Middle frontal gyrus (tissue), 1 donor: ENCODE measurements around the gene FGG.

Experiments
- DNase-seq: peaks from one replicate; pipeline ENCODE4 v3.0.0-alpha.2; 2015; ENCODE audit warnings: low spot score; ENCODE audit errors: extremely low spot score

Gene FGG

DNA sequence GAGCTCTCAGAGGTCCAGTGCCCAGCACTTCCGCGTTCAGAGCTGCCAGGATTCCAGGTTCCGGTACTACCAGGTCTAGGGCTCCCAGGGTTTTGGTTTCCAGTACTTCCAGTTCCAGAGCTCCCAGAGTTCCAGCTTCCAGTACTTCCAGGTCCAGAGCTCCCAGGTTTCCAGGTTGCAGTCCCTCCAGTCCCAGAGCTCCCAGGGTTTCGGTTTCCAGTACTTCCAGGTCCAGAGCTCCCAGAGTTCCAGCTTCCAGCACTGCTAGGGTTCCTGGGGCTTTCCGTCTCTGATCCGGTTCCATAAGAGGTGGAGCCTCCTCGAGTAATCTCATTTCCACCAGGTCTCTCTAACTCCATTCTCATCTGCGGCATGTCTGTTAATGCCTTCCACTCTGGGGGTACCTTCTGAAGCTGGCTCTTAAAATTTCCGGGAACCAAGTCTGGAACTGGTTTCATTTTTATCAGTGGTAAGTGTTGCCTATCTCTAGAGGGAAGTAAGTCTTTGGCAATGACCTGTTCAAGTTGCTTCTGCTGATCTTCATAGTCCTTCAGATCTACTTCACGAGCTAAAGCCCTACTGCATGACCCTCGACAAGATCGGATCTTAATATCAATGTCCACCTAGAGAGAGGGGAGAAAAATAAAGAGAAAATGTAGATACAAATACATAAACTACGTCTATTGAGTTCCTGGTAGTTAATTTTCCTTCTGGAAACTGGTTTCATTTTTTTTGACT is 26.0 kb downstream of the FGG start:
- DNase-seq, result no peak

DNA sequence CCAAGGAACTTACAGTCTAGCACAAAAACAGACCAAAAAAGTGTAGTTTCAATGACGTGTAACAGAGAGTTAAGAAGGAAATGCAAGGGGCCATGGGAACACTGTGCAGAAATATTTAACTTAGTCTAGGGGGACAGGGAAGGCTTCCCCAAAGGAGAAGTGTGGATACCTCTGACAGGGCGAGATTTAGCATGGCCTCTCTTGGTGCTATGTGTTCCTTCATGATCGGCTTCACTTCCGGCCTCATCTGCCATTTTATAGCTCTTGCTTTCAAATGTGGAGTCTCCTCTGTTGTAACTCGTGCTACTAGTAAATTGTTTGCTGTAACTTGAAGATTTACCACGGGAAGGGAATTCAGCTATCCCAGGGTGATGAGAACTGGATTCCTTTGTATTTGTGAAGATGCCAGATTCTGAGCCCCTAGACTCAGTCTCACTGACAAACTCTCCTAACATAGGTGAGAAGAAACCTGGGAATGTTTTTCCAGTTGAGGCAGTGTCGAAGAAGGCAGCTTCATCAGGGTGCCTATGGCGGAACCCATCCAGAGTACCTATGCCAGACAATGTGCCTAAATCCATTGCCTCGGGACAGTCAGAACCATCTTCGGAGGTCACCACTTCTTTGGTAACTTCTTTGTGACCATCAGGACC is 27.0 kb downstream of the FGG start:
- DNase-seq, result no peak

DNA sequence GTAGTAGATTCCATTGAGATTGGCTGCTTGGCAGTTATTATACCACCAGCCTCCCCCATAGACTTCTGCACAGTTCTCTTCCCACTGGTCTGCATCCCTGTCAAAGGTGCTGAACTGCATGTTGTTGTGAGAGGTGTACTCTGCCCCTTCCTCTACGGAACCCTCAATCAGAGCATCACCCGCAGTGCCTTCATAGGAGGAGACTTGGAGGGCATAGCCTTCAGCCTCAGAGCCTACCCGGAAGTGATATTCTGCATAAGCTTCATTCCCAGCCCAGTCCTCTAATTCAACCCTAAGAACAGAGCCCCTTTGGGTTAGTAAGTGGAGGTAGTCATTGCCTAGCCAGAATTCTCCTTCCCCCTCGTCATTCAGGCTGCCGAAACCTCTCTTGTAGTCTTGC is 28.2 kb downstream of the FGG start:
- no peak for DNase-seq

DNA sequence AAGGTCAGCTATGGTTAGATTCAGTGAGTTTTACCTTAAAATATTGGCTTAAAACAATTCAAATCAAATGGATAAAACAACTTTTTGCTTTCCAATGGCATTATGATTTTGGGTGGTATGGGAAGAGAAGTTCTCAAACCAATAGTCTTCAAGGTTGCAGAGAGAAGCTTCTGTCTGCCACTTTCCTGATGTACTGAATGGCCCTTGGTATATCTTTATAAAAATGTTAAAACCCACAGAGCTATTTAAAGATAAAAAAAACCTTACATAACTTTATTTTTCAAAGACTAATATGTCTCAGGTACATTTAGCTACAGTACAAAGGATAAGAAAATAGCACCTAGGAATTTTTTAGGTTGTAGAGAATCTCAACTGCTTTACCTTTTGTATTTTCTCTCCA is 28.8 kb downstream of the FGG start:
- DNase-seq, result no peak

DNA sequence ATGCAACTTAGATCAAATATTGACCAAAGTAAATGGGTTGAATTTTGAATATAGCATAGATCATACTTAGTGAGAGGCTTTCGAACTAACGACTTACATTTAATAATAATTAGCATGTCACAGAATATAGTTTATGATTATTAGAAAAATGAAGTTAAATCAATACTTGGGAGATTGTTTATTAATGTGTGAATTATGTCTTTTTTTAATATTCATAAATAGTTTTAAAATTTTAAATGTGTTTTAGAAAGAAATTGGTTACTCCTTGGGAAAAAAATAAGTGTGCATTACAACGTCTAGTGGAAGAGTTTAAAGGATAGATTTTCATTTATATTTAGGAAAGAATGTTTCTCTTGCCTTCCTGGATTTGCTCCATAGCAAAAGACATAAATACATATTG is 29.2 kb downstream of the FGG start:
- no peak for DNase-seq

DNA sequence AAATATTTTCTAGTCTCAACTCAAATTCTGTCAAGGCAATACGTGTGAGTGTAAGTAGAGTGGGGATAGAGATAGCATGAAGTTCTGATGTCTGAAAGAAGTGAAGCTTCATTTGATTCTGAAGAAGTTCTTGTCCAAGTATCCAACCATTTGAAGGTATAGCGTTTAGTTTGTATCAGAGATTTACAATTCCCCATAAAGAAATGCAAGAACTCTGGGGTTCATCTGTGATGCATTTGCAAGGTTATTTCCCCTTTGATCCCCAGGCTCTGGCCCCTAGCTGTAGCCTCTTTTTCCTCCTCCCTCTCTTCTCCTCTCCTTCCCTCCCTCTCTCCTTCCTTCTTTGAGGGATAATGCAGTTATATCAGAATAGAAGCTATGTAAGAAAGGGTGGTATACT is 29.7 kb downstream of the FGG start:
- no peak for DNase-seq

DNA sequence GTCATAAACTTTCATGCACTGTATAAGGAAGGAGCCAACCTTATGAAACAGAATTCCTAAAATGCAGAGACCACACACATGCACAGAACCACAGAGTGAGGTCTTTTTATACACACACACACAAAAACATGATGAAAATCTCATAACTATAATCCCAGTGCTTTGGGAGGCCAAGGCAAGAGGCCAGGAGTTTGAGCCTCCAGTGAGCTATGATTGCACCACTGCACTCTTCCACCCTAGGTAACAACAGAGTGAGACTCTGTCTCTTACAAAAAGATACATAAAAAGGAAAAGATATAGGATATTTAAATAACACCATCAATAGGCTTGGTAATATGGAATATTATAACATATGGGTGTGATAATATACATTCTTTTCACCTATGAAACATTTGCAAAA is 32.5 kb downstream of the FGG start:
- DNase-seq, result no peak

DNA sequence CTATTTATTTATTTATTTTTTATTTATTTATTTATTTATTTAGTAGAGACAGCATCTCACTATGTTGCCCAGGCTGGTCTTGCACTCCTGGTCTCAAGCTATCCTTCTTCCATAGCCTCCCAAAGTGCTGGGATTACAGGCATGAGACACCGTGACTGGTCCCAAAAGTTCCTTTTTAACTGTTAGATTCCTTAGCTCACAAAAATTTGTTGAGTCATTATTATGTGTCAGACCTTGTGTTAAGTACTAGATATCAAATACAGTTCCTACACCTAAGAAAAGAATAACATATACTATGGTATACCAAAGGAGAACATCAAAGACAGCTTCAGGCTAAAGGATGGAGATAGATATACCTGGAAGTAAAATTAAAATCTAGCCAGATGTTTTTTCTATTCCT is 33.5 kb downstream of the FGG start:
- no peak for DNase-seq

DNA sequence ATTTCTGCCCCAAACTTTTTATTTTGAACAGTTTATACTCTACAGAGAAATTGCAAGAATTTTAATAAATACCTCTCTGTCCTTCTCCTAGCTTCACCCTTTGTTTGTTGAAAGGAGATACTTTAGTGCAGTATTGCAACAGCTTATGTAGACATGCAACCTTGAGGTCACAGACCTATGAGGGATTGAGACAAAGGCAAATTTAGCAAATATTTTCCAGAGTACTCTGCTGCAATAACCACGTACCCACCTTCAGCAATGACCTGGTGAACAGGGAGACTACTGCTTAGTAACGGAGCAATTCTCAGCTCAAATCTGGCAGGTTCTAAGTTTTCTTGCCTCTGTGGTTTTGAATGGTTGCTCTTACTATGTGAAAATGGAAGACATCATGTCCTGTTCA is 35.1 kb downstream of the FGG start:
- no peak for DNase-seq

DNA sequence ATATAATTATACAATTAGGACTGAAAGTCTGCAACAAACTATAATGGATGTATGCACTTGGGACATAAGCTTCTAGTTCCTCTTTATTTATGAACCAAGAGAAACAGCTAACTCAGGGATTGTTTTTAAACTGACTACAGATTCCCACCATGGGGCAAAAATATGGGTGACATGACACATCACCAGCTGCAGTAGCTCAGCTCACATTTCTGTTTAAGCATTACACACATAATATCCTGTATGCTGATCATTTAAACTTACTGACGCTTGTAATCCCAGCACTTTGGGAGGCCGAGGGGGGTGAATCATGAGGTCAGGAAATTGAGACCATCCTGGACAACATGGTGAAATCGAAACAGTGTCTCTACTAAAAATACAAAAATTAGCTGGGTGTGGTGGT is 38.1 kb downstream of the FGG start:
- no peak for DNase-seq

DNA sequence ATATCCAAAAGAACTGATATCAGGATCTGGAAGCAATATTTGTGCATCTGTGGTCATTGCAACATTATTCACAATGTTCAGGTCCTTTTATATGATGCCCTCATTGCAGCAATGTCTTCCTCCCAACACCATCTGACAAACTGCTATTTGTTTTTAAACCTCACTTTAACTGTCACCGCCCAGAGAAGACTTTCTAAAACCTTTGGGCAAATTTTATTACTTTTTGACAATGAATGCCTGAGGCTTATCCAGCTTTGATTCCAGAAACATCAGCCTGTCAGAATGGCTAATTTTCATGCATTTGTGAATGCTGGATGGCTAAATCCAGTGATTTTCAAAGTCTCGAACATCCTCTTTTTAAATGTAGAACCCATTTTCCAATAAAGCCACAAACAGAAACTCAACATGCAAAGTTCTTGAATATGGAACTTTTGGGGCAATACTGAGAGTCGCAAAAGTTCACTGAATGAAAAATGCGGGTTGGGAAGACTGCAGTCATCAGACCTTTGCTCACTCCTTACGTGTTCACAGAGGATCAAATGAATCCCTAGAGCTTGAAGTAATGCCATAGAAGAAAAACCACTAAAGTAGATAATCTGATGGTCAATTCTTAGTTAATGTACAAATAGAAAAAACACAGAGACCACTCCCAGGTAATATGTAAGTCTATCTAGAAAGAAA is 39.1 kb downstream of the FGG start:
- DNase-seq, result no peak

DNA sequence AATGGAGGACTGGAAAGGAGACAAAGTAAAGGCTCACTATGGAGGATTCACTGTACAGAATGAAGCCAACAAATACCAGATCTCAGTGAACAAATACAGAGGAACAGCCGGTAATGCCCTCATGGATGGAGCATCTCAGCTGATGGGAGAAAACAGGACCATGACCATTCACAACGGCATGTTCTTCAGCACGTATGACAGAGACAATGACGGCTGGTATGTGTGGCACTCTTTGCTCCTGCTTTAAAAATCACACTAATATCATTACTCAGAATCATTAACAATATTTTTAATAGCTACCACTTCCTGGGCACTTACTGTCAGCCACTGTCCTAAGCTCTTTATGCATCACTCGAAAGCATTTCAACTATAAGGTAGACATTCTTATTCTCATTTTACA is 42.9 kb downstream of the FGG start:
- DNase-seq, result no peak

DNA sequence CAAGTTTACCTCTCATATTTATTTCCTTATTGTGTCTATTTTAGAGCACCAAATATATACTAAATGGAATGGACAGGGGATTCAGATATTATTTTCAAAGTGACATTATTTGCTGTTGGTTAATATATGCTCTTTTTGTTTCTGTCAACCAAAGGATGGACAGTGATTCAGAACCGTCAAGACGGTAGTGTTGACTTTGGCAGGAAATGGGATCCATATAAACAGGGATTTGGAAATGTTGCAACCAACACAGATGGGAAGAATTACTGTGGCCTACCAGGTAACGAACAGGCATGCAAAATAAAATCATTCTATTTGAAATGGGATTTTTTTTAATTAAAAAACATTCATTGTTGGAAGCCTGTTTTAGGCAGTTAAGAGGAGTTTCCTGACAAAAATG is 43.4 kb downstream of the FGG start:
- DNase-seq, result no peak

DNA sequence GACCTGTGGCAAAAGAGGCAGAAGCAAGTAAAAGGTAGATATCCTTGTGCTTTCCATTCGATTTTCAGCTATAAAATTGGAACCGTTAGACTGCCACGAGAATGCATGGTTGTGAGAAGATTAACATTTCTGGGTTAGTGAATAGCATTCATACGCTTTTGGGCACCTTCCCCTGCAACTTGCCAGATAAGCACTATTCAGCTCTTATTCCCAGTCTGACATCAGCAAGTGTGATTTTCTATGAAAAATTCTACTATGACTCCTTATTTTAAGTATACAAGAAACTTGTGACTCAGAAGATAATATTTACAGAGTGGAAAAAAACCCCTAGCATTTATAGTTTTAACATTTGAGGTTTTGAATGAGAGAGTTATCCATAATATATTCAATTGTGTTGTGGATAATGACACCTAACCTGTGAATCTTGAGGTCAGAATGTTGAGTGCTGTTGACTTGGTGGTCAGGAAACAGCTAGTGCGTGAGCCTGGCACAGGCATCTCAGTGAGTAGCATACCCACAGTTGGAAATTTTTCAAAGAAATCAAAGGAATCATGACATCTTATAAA is 45.7 kb downstream of the FGG start:
- no peak for DNase-seq

DNA sequence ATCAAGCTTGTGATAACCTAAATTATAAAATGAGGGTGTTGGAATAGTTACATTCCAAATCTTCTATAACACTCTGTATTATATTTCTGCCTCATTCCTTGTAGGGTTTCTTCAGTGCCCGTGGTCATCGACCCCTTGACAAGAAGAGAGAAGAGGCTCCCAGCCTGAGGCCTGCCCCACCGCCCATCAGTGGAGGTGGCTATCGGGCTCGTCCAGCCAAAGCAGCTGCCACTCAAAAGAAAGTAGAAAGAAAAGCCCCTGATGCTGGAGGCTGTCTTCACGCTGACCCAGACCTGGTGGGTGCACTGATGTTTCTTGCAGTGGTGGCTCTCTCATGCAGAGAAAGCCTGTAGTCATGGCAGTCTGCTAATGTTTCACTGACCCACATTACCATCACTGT is 46.8 kb downstream of the FGG start:
- DNase-seq, result no peak

DNA sequence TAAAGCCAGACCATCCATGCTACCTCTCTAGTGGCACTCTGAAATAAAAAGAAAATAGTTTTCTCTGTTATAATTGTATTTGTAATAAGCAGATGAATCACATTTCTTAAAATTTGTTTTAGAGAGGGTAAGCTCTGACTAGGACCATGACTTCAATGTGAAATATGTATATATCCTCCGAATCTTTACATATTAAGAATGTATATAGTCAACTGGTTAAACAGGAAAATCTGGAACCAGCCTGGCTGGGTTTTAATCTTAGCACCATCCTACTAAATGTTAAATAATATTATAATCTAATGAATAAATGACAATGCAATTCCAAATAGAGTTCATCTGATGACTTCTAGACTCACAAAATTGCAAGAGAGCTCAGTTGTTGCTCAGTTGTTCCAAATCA is 48.1 kb downstream of the FGG start:
- DNase-seq, result no peak

DNA sequence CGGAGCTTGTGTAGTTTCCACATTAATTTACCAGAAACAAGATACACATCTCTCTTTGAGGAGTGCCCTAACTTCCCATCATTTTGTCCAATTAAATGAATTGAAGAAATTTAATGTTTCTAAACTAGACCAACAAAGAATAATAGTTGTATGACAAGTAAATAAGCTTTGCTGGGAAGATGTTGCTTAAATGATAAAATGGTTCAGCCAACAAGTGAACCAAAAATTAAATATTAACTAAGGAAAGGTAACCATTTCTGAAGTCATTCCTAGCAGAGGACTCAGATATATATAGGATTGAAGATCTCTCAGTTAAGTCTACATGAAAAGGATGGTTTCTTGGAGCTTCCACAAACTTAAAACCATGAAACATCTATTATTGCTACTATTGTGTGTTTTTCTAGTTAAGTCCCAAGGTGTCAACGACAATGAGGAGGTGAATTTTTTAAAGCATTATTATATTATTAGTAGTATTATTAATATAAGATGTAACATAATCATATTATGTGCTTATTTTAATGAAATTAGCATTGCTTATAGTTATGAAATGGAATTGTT is 49.7 kb downstream of the FGG start, which contains the start of gene FGB:
Gene FGB (plus strand): TSS at position 315 of the 558 bp plus-strand sequence. CDS start 8 bp downstream, at position 323.
- no peak for DNase-seq

DNA sequence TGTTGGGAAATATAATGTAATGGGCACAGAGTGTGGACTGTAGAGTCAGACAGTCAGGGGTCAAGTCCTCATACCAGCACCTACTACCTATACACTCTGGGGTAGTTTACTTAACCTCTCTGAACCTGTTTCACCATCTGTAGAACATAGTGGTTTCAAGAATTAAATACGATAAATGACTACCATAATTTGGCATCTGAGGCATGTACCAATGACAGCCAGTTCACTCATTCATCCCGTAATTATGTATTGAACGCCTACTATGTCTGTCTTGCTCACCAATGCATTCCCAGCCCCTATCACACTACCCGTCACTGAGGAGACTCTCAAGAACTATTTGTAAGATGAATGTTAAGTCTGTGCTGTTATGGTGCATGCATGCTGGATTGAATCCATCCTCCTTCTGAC is 51.6 kb downstream of the FGG start:
- no peak for DNase-seq

DNA sequence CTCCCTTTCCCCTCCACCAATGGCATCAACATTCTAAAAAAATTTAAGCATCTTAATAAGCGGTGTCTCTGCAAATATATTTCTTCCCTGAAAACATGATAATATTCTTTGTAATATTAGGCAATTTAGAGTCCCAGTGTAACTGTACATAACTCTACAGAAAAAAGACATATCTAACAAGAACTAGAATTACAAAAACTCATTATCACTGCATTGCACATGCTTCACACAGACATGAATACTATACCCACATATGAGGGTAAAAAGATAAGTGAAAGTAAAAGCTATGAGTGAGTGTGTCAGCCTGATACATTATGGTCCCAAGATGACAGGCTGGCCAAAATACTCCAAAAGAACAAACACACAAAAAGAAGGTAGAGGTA is 52.0 kb downstream of the FGG start:
- no peak for DNase-seq

DNA sequence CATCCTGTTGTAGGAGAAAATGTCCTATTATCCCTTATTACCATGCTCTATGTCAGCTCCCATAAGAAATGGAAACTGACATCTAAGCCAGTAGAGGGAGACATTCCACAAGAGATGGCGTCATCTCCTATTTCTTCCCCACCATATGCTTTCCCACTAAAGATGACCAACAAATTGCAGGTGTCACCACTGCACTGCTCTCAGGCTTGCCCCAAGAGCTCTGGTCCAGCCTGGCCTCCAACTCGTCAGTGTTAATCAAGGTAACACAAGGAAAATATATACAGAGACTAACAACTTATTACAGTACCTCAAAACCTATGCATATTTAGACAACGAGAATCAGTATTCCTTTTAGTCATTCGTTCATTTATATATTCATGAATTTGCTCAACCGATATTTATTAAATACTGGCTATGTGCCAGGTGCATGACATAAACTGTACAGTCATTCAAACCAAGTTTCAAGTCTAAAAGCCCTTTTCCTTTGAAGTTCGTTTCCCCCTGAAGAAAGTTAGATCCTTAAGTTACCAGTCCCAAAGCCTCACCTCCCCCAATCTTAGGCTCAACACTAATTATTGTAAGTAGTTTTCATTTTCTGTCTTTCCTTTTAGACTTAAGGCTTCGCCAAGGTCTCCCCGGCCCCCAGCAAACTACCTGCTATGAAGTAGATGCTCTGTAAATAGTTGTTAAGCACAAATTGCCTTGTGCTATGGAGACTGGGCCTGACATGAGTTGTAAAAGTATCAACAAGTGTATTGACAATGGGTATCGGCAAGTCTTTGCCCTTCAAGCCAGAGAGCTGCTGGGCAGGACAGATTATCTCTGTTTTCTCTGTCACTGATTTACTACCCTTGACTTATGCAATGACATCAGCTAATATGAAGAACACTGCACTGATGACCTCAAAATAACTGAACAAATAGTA is 52.7 kb downstream of the FGG start:
- no peak for DNase-seq

DNA sequence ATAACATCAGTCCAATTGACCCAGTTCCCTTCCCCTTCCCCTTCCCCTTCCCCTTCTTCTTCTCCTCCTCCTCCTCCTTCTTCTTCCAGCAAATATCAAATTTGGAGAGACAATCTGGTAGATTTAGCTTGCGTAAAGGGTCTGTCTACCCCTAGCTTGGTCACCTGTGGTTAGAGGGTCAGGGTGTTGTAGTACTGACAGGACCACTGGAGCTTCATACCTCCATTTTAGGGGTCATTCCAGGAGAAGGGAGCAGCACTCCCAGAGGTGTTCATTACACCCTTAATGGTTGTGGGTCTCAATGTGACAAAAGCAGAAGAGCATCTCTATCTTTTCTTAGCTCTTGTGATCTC is 53.3 kb downstream of the FGG start:
- DNase-seq, result no peak
